Karpas-422 (cell line): ENCODE results near the gene S100A11. TPM values are rescaled to one million over a fixed set of nuclear protein-coding genes. Genes with fewer than 3 reads are reported as not detected.

Experiments
- small RNA-seq: library from RNA; depleted of rRNA; stranded (forward); fragments of <200 nt; gene quantifications from one replicate; pipeline ENCODE3, GENCODE V24; 2014
- total RNA-seq: library from RNA; depleted of rRNA; stranded (reverse); fragments of >200 nt; shearing (Covaris generic); gene quantifications from 2 replicates; pipeline ENCODE4 v1.2.3, GENCODE V29; 2014; ENCODE audit warnings: low replicate concordance; rRNA removed

The S100A11 gene
- total RNA-seq, 1 experiment from 2014 or later, result 155 TPM

Small RNAs within 50 kb of the gene (small RNA-seq; reads per million reads assigned to genes)
- not detected for gene SPTLC1P4

Other genes starting within 250 kb of the S100A11 start
- 5.6 and 5.9 TPM in 2 replicates for gene TDRKH, start 246.5 kb downstream of the S100A11 start, total RNA-seq
- 0.07 TPM in 1 of 2 replicates, not detected in the other for gene LINGO4, start 231.6 kb downstream of the S100A11 start, total RNA-seq
- gene RORC, start 205.2 kb downstream of the S100A11 start, total RNA-seq, result not detected in 2 replicates
- gene C2CD4D, start 197.2 kb downstream of the S100A11 start, total RNA-seq, result not detected in 2 replicates
- gene THEM5, start 183.3 kb downstream of the S100A11 start, total RNA-seq, result not detected in 2 replicates
- gene THEM4, start 127.5 kb downstream of the S100A11 start, total RNA-seq, result 51.8 and 87.8 TPM in 2 replicates
- 0.56 and 4.2 TPM in 2 replicates for gene S100A10, start 43.1 kb downstream of the S100A11 start, total RNA-seq
- not detected in 2 replicates for gene TCHHL1, start 52.1 kb upstream of the S100A11 start, total RNA-seq
- gene TCHH, start 78.4 kb upstream of the S100A11 start, total RNA-seq, result not detected in 2 replicates
- gene RPTN, start 122.2 kb upstream of the S100A11 start, total RNA-seq, result not detected in 2 replicates
- not detected in 2 replicates for gene HRNR, start 187.2 kb upstream of the S100A11 start, total RNA-seq